ENCODE measurements around the gene TRANK1. TPM values are rescaled to one million over a fixed set of nuclear protein-coding genes. Genes with fewer than 3 reads are reported as not detected.

TRANK1 gene
- total RNA-seq, 4 donors from 2014 or later: 7.3 to 9.6 (median 8.2) TPM

DNA sequence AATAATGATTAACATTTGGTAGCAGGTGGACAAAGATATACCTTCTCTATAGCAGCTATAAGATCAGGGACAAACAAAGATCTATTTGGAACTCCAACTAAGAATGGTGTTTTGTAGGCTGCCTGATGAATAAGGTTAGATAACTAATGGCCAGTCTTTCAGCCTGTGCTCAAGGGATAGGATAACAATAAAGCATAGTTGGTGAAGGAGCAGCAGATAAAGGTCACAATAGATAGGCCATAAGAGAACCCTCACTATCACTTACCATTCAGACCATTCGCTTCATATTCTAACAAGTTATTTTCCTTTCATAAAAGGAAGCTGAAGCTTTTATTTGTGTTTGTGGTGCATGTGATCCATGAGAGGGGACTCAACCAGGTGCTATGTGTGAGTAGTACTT lies 28.3 kb upstream of the TRANK1 start:
- H3K27me3 ChIP-seq: no peaks in the 10 kb centered on the region
- WGBS: 100% methylated on average over 1 of the region's 1 CpG
- peaks cover 0 to 7% (median 3%) of the 10 kb centered on the region in 4 donors for H3K36me3 ChIP-seq
- DNase-seq (ENCODE audit: extremely low spot score): no peak
- peaks cover 0 to 3% (median 0%) of the 10 kb centered on the region in 4 donors for H3K4me1 ChIP-seq
- no peak overlapping the region for H3K4me3 ChIP-seq
- TF ChIP-seq EP300 (IDR thresholded peaks at IDR 0.05) (no peak), POLR2A (IDR thresholded peaks at IDR 0.05; ENCODE audit: low read depth) (no peak), POLR2AphosphoS5 (IDR thresholded peaks at IDR 0.05) (no peak)
- TF ChIP-seq, protein P1, sequence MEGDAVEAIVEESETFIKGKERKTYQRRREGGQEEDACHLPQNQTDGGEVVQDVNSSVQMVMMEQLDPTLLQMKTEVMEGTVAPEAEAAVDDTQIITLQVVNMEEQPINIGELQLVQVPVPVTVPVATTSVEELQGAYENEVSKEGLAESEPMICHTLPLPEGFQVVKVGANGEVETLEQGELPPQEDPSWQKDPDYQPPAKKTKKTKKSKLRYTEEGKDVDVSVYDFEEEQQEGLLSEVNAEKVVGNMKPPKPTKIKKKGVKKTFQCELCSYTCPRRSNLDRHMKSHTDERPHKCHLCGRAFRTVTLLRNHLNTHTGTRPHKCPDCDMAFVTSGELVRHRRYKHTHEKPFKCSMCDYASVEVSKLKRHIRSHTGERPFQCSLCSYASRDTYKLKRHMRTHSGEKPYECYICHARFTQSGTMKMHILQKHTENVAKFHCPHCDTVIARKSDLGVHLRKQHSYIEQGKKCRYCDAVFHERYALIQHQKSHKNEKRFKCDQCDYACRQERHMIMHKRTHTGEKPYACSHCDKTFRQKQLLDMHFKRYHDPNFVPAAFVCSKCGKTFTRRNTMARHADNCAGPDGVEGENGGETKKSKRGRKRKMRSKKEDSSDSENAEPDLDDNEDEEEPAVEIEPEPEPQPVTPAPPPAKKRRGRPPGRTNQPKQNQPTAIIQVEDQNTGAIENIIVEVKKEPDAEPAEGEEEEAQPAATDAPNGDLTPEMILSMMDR (IDR thresholded peaks at IDR 0.05): no peak
- H3K27ac ChIP-seq (replicated peaks in 1 of 4): no peak overlapping the region
- H3K9me3 ChIP-seq: no peaks in the 10 kb centered on the region
- intact Hi-C loops (cut with DNase I): no loop called here

DNA sequence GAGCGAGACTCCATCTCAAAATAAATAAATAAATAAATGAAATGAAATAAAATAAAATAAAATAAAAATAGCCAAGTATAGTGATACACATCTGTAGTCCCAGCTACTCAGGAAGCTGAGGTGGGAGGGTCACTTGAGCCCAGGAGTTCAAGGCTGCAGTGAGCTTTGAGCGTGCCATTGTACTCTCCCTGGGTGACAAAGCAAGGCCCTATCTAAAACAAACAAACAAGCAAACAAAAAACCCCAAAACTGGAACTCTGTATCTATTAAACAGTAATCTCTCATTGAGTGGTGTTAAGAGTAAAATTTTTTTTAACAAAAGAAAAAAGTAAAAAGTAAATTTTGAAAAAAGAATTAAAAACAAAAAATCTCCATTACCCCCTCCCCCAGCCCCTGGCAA lies 27.3 kb upstream of the TRANK1 start:
- no peak overlapping the region for H3K27ac ChIP-seq (replicated peaks in 1 of 4)
- WGBS: 95% methylated on average over 2 of the region's 2 CpGs
- no peaks in the 10 kb centered on the region for H3K9me3 ChIP-seq
- no peak overlapping the region for H3K4me3 ChIP-seq
- DNase-seq (ENCODE audit: extremely low spot score): no peak
- intact Hi-C loops (cut with DNase I): no loop called here
- TF ChIP-seq POLR2A (IDR thresholded peaks at IDR 0.05; ENCODE audit: low read depth) (no peak), POLR2AphosphoS5 (IDR thresholded peaks at IDR 0.05) (no peak), EP300 (IDR thresholded peaks at IDR 0.05) (no peak)
- TF ChIP-seq, protein P1 (IDR thresholded peaks at IDR 0.05): no peak
- peaks cover 0 to 7% (median 3%) of the 10 kb centered on the region in 4 donors for H3K36me3 ChIP-seq
- H3K4me1 ChIP-seq: peaks cover 0 to 3% (median 0%) of the 10 kb centered on the region in 4 donors
- no peaks in the 10 kb centered on the region for H3K27me3 ChIP-seq

DNA sequence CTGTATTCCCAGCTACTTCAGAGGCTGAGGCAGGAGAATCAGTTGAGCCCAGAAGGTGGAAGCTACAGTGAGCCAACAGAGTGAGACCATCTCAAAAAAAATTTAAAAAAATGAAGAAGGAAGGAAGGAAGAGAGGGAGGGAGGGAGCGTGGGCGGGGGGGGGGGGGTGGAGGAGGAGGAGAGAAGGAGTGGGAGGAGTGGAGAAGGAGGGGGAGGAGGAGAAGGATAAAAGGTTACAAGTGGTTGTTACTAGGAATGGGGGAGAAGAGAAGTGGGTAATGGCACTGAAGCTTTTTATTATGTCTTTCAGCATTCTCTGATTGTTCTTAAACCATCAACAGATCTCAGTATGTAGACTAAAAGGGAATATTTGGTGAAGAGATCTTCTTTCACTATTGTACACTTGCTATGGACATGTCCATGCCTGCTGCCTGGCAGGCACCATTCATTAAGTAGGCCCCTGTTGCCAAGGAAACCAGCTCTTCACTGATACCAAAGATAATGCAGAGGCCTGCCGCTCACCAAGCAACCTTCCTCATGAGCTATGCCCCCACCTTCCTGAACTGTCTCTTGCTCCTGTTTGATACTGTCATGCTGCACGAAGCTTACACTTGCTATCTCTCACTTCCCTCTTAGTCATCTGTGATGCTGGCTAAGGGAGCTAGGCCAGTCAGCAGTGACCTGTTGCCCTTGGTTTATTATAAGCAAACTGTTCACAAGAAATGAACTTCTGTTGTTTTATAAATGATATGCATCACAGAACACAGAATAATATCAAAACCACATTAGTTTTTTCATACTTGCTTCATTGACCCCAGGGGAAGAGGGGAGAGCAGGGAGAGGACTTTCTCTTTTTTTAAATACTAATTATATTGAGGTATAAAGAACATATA lies 24.9 kb upstream of the TRANK1 start:
- Histone ChIP-seq H3K4me1 (peaks cover 0 to 3% (median 0%) of the 10 kb centered on the region in 4 donors), H3K36me3 (no peaks in the 10 kb centered on the region), H3K27ac (replicated peaks in 1 of 4) (no peak overlapping the region), H3K27me3 (no peaks in the 10 kb centered on the region), H3K9me3 (no peaks in the 10 kb centered on the region), H3K4me3 (no peak overlapping the region)
- no peak for DNase-seq (ENCODE audit: extremely low spot score)
- intact Hi-C loops (cut with DNase I): no loop called here
- TF ChIP-seq POLR2AphosphoS5 (IDR thresholded peaks at IDR 0.05) (no peak), EP300 (IDR thresholded peaks at IDR 0.05) (no peak), POLR2A (IDR thresholded peaks at IDR 0.05; ENCODE audit: low read depth) (no peak)
- TF ChIP-seq, protein P1 (IDR thresholded peaks at IDR 0.05): no peak
- 45% methylated on average over 4 of the region's 4 CpGs for WGBS

DNA sequence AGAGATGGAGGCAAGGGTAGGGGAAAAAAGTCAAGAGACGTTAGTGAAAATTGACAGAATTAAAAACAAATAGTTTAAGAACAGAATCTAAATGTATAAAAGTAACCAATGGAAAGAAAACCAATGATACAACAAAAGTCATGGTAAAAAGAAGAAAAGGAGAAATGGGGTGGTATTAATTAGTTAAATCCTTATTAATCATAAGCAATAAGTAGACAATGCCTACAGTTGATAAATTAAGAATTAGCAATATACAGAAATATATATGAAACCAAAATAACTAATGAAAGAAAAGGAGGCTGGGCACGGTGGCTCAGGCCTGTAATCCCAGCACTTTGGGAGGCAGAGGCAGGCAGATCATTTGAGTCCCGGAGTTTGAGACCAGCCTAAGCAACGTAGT lies 24.2 kb upstream of the TRANK1 start:
- no peaks in the 10 kb centered on the region for H3K36me3 ChIP-seq
- intact Hi-C loops (cut with DNase I): no loop called here
- WGBS: 85% methylated on average over 4 of the region's 4 CpGs
- no peak overlapping the region for H3K4me3 ChIP-seq
- peaks cover 0 to 3% (median 0%) of the 10 kb centered on the region in 4 donors for H3K4me1 ChIP-seq
- TF ChIP-seq, protein P1 (IDR thresholded peaks at IDR 0.05): no peak
- TF ChIP-seq POLR2A (IDR thresholded peaks at IDR 0.05; ENCODE audit: low read depth): no peak
- no peak for TF ChIP-seq POLR2AphosphoS5 (IDR thresholded peaks at IDR 0.05)
- no peak for TF ChIP-seq EP300 (IDR thresholded peaks at IDR 0.05)
- H3K27me3 ChIP-seq: no peaks in the 10 kb centered on the region
- DNase-seq (ENCODE audit: extremely low spot score): no peak
- H3K9me3 ChIP-seq: no peaks in the 10 kb centered on the region
- no peak overlapping the region for H3K27ac ChIP-seq (replicated peaks in 1 of 4)

All from esophagus muscularis mucosa (tissue), 4 donors.